ENCODE data around the gene WNT9A.
"Not testable (repeated sequence)": the region's sequence is repeated elsewhere in the genome, so short reads cannot be mapped to it uniquely, and the experiment has no call there.

Gene WNT9A

DNA sequence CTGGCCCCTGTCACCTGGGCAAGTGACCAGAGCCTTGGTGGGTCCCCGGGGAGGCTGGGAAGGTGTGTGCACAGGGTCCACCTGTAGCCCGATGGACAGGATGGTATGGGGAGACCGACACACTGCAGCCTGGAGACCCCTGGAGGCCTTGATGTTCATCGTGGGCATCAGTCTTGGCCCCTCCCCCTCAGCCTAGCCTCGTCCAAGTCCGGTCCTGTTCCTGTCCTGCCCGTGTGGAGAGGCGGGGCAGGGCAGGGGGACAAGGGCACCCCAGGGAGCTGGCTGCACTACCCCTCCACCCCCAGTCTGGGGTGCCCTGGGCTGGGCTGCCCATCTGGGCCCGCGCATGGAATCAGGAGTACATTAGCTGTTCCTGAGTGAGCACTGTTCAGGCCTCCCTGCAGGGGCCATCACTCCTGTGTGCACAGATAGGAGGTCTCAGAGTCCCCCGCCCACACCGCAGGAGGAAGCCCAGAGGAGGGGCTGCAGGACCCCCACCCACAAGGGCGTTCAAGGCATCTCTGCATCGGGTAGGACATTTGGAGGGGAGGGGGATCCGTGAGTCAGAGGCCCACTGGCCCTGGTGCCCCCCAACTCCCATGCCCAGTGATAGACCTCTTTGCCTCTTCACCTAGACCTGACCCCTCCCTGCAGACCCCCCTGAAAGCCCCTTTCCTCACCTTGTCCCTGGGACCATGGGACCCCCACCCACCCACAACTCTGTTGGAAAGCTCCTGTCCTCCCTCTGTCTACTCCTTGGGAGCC, 63.2 kb downstream of the WNT9A start:
- DNase-seq: no peak

DNA sequence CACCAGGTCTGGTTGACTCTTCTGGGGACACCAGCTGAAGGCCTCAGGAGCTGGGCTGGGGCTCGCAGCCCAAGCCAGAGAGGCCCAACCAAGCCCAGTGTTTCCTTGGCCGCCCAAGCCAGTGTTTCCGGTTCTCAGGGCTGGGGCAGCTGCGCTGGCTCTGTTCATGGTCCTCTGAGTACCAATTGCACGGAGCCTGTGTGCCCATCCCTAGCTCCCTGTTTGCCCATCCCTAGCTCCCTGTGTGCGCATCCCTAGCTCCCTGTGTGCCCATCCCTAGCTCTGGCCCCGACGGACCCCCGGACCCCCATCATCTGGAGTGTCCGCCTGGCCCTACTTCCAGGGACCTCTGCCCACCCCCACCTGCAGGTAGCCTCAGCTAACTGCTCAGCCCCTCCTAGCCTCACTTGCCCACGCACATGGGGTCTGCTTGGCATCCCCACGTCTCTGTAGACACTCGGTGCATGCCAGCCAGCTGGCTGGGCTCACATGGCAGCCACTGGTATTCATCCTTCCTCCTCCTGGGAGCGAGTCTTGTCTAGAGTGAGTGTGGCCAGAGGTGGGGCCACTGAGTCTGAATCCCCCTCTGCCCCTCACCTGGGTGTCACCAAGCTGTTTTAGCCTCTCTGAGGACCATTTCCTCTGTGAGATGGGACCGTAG, 64.0 kb downstream of the WNT9A start:
- DNase-seq: no peak

DNA sequence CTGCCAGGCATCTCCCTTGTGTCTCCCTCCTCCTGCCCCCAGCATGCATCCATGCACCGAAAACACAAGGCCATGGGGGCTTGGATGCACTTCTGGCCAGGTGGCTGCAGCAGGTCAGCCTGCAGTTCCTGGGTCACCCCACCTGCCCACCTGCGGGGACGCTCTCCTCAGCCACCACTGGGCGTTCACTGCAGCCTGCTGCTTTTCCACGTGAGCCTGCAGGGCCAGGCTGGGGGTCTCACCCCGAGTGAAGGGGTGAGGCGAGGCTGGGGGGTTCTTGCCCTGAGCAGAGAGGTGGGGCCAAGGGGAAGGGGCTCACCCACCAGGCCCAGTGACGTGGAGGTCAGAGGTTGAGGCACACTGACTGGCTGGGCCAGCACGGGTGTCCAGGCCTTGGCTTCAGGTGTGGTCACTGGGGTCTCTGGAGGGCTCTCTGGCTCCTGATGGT, 64.6 kb downstream of the WNT9A start:
- no peak for DNase-seq

DNA sequence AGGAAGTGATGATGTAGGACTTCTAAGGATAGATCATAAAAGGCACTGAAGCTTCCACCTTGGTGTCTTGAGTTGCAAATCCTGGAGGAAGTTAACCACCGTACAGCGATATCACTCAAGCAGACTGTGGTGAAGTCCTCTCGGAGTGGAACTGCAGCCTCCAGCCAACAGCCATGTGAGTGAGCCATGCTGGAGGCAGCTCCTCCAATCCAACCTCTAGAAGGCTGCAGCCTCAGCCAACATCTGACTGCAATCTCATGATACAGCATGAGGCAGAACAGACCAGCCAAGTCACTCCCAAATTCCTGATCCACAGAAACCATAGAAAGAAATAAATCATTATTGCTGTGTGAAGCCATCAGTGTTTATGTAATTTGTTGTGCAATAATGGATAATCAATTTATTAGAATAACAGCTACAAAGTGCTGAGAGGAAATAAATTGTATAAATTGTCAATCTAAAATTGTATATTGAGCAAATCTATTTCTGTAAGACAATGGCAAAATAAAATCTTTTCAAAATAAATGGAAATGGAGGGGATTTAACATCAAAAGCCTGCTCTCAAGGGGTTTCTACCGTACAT, 67.3 kb downstream of the WNT9A start:
- DNase-seq: no peak

DNA sequence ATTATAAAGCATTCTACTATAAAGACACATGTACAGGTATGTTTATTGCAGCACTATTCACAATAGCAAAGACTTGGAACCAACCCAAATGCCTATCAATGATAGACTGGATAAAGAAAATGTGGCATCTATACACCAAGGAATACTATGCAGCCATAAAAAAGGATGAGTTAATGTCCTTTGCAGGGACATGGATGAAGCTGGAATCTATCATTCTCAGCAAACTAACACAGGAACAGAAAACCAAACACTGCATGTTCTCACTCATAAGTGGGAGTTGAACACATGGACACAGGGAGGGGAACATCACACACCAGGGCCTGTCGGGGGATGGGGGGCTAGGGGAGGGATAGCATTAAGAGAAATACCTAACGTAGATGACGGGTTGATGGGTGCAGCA, 69.9 kb downstream of the WNT9A start:
- DNase-seq: not testable (repeated sequence)

GRCh38 chr1:227871892-227872291, 75.8 kb downstream of the WNT9A start:
- DNase-seq: not testable (repeated sequence)

- no peak for DNase-seq
Observed at GRCh38 chr1:227870366-227870765, 77.4 kb downstream of the WNT9A start.

- DNase-seq: no peak
Observed at GRCh38 chr1:227869851-227870305, 77.9 kb downstream of the WNT9A start.

GRCh38 chr1:227869279-227869842, 78.4 kb downstream of the WNT9A start:
- no peak for DNase-seq
